Measurements from ENCODE around the gene WNT7B. TPM values are rescaled to one million over a fixed set of nuclear protein-coding genes. Genes with fewer than 3 reads are reported as not detected.

Gene WNT7B
- total and polyA plus RNA-seq, 2 donors = 0.66 to 0.96 TPM

DNA sequence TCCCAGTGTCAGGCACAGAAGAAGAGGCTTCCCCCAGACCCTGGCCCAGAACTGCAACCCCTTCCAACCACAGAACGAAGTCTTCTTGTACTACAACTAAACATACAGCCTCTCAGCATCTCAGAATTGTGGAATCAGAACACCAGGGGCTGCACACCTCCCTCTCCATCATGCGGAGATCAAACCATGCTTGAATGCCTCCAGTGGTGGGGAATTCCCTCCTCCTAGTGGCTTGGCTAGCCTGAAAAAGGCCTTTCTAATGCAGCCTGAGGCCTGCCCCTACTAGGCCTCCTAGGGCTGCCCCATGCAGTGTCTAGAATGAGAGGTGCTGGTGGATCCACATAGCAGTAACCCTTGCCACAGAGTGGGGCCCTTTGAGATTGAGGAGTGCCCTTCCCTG is 62.7 kb downstream of the WNT7B start:
- no peak for DNase-seq (ENCODE audit: low read depth in 6 of 9, low spot score in 9 of 9)
- Histone ChIP-seq H3K27me3 (ENCODE audit: control insufficient read depth in 2 of 2, insufficient read depth in 1 of 2, low read length in 1 of 2) (no peaks in the 10 kb centered on the region), H3K36me3 (ENCODE audit: control insufficient read depth in 2 of 2, insufficient read depth in 2 of 2, low read length in 1 of 2) (no peaks in the 10 kb centered on the region), H3K27ac (ENCODE audit: low read depth in 1 of 2, low read length in 1 of 2) (no peak overlapping the region), H3K4me1 (ENCODE audit: control insufficient read depth in 2 of 2, insufficient read depth in 2 of 2, low read length in 2 of 2) (no peaks in the 10 kb centered on the region), H3K9me3 (ENCODE audit: control insufficient read depth in 2 of 2, insufficient read depth in 1 of 2, low read length in 1 of 2) (no peaks in the 10 kb centered on the region), H3K4me3 (ENCODE audit: low read length in 2 of 2) (no peak overlapping the region)
- 91% methylated on average over 2 of the region's 2 CpGs for WGBS

- no peaks in the 10 kb centered on the region for H3K4me1 ChIP-seq (ENCODE audit: control insufficient read depth in 2 of 2, insufficient read depth in 2 of 2, low read length in 2 of 2)
- no peak for DNase-seq (ENCODE audit: low read depth in 6 of 9, low spot score in 9 of 9)
- no peaks in the 10 kb centered on the region for H3K27me3 ChIP-seq (ENCODE audit: control insufficient read depth in 2 of 2, insufficient read depth in 1 of 2, low read length in 1 of 2)
- no peaks in the 10 kb centered on the region for H3K9me3 ChIP-seq (ENCODE audit: control insufficient read depth in 2 of 2, insufficient read depth in 1 of 2, low read length in 1 of 2)
- H3K27ac ChIP-seq (ENCODE audit: low read depth in 1 of 2, low read length in 1 of 2) = no peak overlapping the region
- H3K4me3 ChIP-seq (ENCODE audit: low read length in 2 of 2) = no peak overlapping the region
- H3K36me3 ChIP-seq (ENCODE audit: control insufficient read depth in 2 of 2, insufficient read depth in 2 of 2, low read length in 1 of 2) = no peaks in the 10 kb centered on the region
- 91% methylated on average over 6 of the region's 6 CpGs for WGBS
Measured at GRCh38 chr22:45912910-45913309, 64.1 kb downstream of the WNT7B start.

DNA sequence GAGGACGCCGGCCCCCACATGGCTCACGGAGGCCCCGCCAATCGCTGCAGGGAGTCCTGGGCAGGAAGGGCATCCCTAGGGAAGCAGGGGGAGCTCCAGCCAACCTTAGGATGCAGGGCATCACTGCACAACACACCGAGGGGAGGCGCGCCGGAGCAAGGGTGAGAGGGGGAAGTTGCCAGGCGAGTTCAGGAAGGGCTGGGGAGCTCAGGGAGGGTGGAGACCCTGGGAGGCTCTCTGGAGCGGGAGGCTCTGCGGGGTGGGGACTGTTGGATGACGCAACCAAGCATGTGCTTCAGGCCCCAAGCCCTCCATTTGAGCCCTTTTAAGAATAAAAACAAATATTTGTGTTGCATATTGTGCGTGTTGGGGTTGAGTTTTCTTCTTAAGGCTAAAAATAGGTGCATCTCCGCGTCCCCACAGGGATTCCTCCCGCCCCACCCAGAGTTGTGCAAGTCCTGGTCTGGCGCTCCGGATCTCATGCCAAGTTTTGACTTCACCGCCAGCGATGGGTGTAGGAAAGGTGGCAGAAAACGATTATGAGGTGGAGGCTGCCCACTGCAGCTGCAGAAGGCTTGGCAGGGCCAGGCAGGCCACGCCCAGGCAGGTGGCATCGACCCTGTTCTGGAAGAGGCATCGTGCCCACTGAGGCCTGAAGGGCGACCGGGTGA is 65.2 kb downstream of the WNT7B start:
- DNase-seq (ENCODE audit: low read depth in 6 of 9, low spot score in 9 of 9) = peak in 1 of 9 donors; percentile 4
- H3K4me3 ChIP-seq (ENCODE audit: low read length in 2 of 2) = no peak overlapping the region
- H3K27ac ChIP-seq (ENCODE audit: low read depth in 1 of 2, low read length in 1 of 2) = no peak overlapping the region
- WGBS = 76% methylated on average over 27 of the region's 27 CpGs
- H3K9me3 ChIP-seq (ENCODE audit: control insufficient read depth in 2 of 2, insufficient read depth in 1 of 2, low read length in 1 of 2) = no peaks in the 10 kb centered on the region
- H3K4me1 ChIP-seq (ENCODE audit: control insufficient read depth in 2 of 2, insufficient read depth in 2 of 2, low read length in 2 of 2) = no peaks in the 10 kb centered on the region
- H3K36me3 ChIP-seq (ENCODE audit: control insufficient read depth in 2 of 2, insufficient read depth in 2 of 2, low read length in 1 of 2) = no peaks in the 10 kb centered on the region
- H3K27me3 ChIP-seq (ENCODE audit: control insufficient read depth in 2 of 2, insufficient read depth in 1 of 2, low read length in 1 of 2) = no peaks in the 10 kb centered on the region

GRCh38 chr22:45910928-45911467 is 66.0 kb downstream of the WNT7B start:
- H3K36me3 ChIP-seq (ENCODE audit: control insufficient read depth in 2 of 2, insufficient read depth in 2 of 2, low read length in 1 of 2) = no peaks in the 10 kb centered on the region
- H3K4me1 ChIP-seq (ENCODE audit: control insufficient read depth in 2 of 2, insufficient read depth in 2 of 2, low read length in 2 of 2) = no peaks in the 10 kb centered on the region
- no peak for DNase-seq (ENCODE audit: low read depth in 6 of 9, low spot score in 9 of 9)
- no peak overlapping the region for H3K4me3 ChIP-seq (ENCODE audit: low read length in 2 of 2)
- peaks cover 0 to 1% of the 10 kb centered on the region in 2 donors for H3K27me3 ChIP-seq (ENCODE audit: control insufficient read depth in 2 of 2, insufficient read depth in 1 of 2, low read length in 1 of 2)
- no peak overlapping the region for H3K27ac ChIP-seq (ENCODE audit: low read depth in 1 of 2, low read length in 1 of 2)
- 91% methylated on average over 17 of the region's 17 CpGs for WGBS
- H3K9me3 ChIP-seq (ENCODE audit: control insufficient read depth in 2 of 2, insufficient read depth in 1 of 2, low read length in 1 of 2) = no peaks in the 10 kb centered on the region

DNA sequence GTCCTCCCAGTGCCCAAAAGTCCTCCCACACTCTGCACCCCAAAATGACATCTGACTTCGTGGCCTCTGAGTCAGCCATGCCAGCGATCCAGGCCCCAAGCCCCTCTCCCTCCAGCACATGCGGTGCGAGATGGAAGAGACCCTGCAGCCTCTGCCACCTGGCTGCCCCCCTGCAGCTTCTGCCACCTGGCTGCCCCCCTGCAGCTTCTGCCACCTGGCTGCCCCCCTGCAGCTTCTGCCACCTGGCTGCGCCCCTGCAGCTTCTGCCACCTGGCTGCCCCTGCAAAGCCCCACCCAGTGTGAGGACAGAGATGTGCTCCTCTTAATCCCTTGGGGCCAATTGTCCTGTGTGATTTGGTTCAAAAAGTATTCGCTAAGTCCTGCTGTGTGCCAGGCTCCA is 68.0 kb downstream of the WNT7B start:
- DNase-seq (ENCODE audit: low read depth in 6 of 9, low spot score in 9 of 9) = no peak
- Histone ChIP-seq H3K27me3 (ENCODE audit: control insufficient read depth in 2 of 2, insufficient read depth in 1 of 2, low read length in 1 of 2) (peaks cover under 1 to 12% of the 10 kb centered on the region in 2 donors), H3K9me3 (ENCODE audit: control insufficient read depth in 2 of 2, insufficient read depth in 1 of 2, low read length in 1 of 2) (no peaks in the 10 kb centered on the region)

DNA sequence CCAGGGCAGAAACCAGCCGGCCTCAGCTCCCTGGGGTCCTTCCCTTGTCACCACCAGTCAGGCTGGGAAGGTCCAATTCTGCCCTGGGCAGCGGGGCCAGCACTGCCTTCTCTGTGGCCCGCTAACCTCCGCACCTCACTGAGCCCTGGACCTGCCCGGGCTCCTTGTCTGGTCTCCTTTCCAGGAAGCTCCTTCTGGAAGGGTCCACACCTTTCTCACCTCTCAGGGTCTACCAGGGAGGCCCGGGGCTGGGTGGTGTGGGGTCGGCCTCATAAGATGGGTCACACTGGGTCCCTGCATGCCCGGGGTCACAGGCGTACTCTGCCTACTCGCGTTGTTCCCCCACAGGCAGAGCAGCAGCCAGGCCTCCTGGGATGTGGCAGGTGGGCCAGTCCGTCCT is 69.0 kb downstream of the WNT7B start:
- no peak overlapping the region for H3K27ac ChIP-seq (ENCODE audit: low read depth in 1 of 2, low read length in 1 of 2)
- H3K4me3 ChIP-seq (ENCODE audit: low read length in 2 of 2) = no peak overlapping the region
- H3K9me3 ChIP-seq (ENCODE audit: control insufficient read depth in 2 of 2, insufficient read depth in 1 of 2, low read length in 1 of 2) = no peaks in the 10 kb centered on the region
- no peak for DNase-seq (ENCODE audit: low read depth in 6 of 9, low spot score in 9 of 9)
- H3K27me3 ChIP-seq (ENCODE audit: control insufficient read depth in 2 of 2, insufficient read depth in 1 of 2, low read length in 1 of 2) = peaks cover 4 to 21% of the 10 kb centered on the region in 2 donors
- WGBS = 85% methylated on average over 12 of the region's 12 CpGs
- no peaks in the 10 kb centered on the region for H3K36me3 ChIP-seq (ENCODE audit: control insufficient read depth in 2 of 2, insufficient read depth in 2 of 2, low read length in 1 of 2)
- H3K4me1 ChIP-seq (ENCODE audit: control insufficient read depth in 2 of 2, insufficient read depth in 2 of 2, low read length in 2 of 2) = no peaks in the 10 kb centered on the region

More for the DNA sequence above, 68.0 kb downstream of the WNT7B start:
- Histone ChIP-seq H3K27ac (ENCODE audit: low read depth in 1 of 2, low read length in 1 of 2) (no peak overlapping the region), H3K4me3 (ENCODE audit: low read length in 2 of 2) (no peak overlapping the region), H3K36me3 (ENCODE audit: control insufficient read depth in 2 of 2, insufficient read depth in 2 of 2, low read length in 1 of 2) (no peaks in the 10 kb centered on the region), H3K4me1 (ENCODE audit: control insufficient read depth in 2 of 2, insufficient read depth in 2 of 2, low read length in 2 of 2) (no peaks in the 10 kb centered on the region)
- WGBS = 94% methylated on average over 6 of the region's 6 CpGs

DNA sequence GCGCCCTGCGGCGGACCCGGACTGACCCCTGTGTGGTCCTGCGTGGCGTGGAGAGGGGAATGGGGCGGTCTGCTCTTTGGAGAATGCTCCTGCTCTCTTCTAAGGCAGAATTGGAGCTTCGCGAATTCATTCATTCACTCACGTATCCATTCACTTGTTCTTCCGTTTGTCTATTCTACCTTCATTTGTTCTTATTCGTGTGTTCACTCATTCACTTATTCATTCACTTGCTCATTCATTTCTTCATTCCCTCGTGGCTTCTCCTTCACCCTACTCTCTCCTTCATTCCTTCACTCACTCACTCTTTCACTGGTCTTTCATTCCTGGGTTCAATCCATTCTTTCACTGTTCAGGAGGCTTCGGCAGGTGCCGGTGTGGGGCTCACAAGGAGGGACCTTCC is 69.6 kb downstream of the WNT7B start:
- 95% methylated on average over 15 of the region's 15 CpGs for WGBS
- no peak for DNase-seq (ENCODE audit: low read depth in 6 of 9, low spot score in 9 of 9)
- Histone ChIP-seq H3K4me1 (ENCODE audit: control insufficient read depth in 2 of 2, insufficient read depth in 2 of 2, low read length in 2 of 2) (no peaks in the 10 kb centered on the region), H3K4me3 (ENCODE audit: low read length in 2 of 2) (no peak overlapping the region), H3K9me3 (ENCODE audit: control insufficient read depth in 2 of 2, insufficient read depth in 1 of 2, low read length in 1 of 2) (no peaks in the 10 kb centered on the region), H3K27ac (ENCODE audit: low read depth in 1 of 2, low read length in 1 of 2) (no peak overlapping the region), H3K27me3 (ENCODE audit: control insufficient read depth in 2 of 2, insufficient read depth in 1 of 2, low read length in 1 of 2) (peaks cover 9 to 23% of the 10 kb centered on the region in 2 donors), H3K36me3 (ENCODE audit: control insufficient read depth in 2 of 2, insufficient read depth in 2 of 2, low read length in 1 of 2) (no peaks in the 10 kb centered on the region)

DNA sequence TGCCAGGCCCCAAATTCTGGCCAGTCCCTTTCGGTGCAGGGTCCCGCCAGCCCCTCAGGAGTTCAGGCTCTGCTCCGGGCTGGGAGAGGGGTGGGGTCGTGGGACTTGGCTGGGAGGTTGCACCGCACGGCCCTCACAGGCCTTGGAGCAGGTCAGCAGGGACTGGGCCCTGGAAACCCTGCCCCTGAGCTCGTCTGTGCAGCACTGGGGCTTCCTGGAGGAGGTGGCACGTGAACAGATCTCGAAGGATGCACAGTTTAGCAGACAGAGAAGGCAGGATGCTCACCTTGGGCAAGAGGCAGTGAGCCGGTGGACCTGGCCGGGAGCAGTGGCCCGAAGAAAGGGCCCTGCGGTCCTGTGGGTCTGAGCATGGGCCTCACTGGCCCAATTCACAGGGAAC is 70.0 kb downstream of the WNT7B start:
- no peak for DNase-seq (ENCODE audit: low read depth in 6 of 9, low spot score in 9 of 9)
- peaks cover 9 to 23% of the 10 kb centered on the region in 2 donors for H3K27me3 ChIP-seq (ENCODE audit: control insufficient read depth in 2 of 2, insufficient read depth in 1 of 2, low read length in 1 of 2)
- WGBS = 95% methylated on average over 13 of the region's 13 CpGs

GRCh38 chr22:45905924-45906865 is 70.8 kb downstream of the WNT7B start:
- Histone ChIP-seq H3K36me3 (ENCODE audit: control insufficient read depth in 2 of 2, insufficient read depth in 2 of 2, low read length in 1 of 2) (no peaks in the 10 kb centered on the region), H3K9me3 (ENCODE audit: control insufficient read depth in 2 of 2, insufficient read depth in 1 of 2, low read length in 1 of 2) (no peaks in the 10 kb centered on the region), H3K27ac (ENCODE audit: low read depth in 1 of 2, low read length in 1 of 2) (no peak overlapping the region), H3K4me3 (ENCODE audit: low read length in 2 of 2) (no peak overlapping the region), H3K4me1 (ENCODE audit: control insufficient read depth in 2 of 2, insufficient read depth in 2 of 2, low read length in 2 of 2) (no peaks in the 10 kb centered on the region), H3K27me3 (ENCODE audit: control insufficient read depth in 2 of 2, insufficient read depth in 1 of 2, low read length in 1 of 2) (peaks cover 9 to 23% of the 10 kb centered on the region in 2 donors)
- no peak for DNase-seq (ENCODE audit: low read depth in 6 of 9, low spot score in 9 of 9)
- WGBS = 78% methylated on average over 33 of the region's 33 CpGs

More for the DNA sequence above, 70.0 kb downstream of the WNT7B start:
- Histone ChIP-seq H3K27ac (ENCODE audit: low read depth in 1 of 2, low read length in 1 of 2) (no peak overlapping the region), H3K4me3 (ENCODE audit: low read length in 2 of 2) (no peak overlapping the region), H3K9me3 (ENCODE audit: control insufficient read depth in 2 of 2, insufficient read depth in 1 of 2, low read length in 1 of 2) (no peaks in the 10 kb centered on the region), H3K4me1 (ENCODE audit: control insufficient read depth in 2 of 2, insufficient read depth in 2 of 2, low read length in 2 of 2) (no peaks in the 10 kb centered on the region), H3K36me3 (ENCODE audit: control insufficient read depth in 2 of 2, insufficient read depth in 2 of 2, low read length in 1 of 2) (no peaks in the 10 kb centered on the region)

Data from thymus (tissue), 11 donors.